Stimulated activated CD8-positive, alpha-beta memory T cell treated with anti-CD3 and anti-CD28 coated beads, Interleukin-7, amount 100 ng/mL, for 1 hour (primary cell): ENCODE measurements around the gene RALBP1.
A peak's percentile ranks its signal among the peaks of the same experiment; 100 is the strongest.
"Not testable (repeated sequence)": the region's sequence is repeated elsewhere in the genome, so short reads cannot be mapped to it uniquely, and the experiment has no call there.

ENCODE experiments used
- DNase-seq, 2 donors: peaks; one replicate each; pipeline ENCODE4 v3.0.0-alpha.2; 2020; ENCODE audit warnings: low read depth in 2 of 2

The RALBP1 gene

DNA sequence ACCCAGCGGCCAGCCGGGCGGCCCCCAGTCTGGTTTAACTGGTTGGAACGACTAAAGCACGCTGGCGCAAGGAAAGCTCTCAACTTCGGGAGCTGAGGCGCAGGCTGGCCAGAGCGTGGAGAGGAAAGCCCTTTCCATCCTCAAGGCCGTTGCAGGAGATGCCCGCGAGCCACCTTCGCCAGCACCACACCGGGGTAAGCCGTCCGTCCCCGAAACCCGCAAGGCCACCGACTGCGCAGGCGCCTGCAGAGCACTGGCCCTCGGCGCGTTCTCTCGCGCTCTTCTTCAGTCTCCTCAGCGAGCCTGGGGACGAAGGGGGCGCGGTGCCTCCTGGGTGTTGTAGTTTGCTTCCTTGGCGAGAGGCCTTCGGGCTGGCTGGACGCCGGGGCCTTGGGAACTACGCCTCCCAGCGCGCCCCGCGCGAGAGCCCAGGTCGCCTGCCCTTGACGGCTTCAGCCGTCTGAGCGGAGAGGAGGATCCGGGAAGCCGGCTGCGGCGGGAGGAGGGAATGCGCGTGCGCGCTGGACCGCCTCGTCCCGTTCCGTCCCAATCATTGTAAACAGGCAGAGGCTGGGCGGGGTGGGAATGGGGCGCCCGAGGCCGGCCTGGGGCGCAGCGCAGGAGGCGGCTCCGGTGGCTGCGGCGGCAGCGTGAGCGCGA, at the start of gene RALBP1:
Gene RALBP1 (plus strand): TSS at position 531 of the 660 bp plus-strand sequence. CDS start 37,533 bp downstream, outside the sequence.
- peak; percentile 93 to 94 for DNase-seq

DNA sequence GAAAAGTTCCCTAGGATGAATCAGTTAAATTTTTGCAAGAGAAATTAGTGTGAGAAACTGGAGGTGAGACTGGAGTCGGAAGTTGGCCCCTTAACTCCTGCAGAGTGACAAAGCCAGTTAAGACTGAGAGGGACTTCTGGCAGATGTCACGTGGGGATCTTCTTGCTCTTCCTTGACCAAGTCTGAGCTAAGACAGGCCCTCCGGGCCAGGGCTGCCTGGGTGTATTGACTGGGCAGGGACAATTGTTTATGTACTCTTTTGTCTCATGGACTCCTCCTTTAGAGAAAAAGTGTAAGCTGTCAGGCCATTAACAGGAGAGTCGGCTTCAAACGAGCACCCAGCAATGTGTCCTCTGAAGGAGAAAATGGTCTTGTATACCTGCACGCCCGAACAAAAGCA, 48.6 kb upstream of the RALBP1 start:
- no peak for DNase-seq

DNA sequence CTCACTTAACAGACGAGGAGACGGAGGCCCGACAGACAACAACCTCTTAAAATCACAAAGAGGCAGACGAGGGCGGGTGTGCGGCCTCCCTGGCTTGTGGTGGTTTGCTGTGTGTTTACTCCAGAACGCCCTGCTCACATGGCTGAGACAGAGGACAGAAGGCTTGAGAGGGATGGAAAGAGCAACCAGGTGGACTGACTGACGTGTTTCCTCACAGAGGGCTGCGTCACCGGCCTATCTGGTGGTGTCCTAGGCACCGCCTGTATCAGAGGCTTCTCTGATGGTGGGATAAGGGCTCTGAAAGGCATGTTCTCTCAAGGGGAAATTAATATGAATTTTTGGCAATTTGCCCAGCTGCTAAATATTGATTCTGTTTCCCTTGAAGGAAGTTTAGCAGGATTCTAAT, 47.0 kb upstream of the RALBP1 start:
- no peak for DNase-seq

DNA sequence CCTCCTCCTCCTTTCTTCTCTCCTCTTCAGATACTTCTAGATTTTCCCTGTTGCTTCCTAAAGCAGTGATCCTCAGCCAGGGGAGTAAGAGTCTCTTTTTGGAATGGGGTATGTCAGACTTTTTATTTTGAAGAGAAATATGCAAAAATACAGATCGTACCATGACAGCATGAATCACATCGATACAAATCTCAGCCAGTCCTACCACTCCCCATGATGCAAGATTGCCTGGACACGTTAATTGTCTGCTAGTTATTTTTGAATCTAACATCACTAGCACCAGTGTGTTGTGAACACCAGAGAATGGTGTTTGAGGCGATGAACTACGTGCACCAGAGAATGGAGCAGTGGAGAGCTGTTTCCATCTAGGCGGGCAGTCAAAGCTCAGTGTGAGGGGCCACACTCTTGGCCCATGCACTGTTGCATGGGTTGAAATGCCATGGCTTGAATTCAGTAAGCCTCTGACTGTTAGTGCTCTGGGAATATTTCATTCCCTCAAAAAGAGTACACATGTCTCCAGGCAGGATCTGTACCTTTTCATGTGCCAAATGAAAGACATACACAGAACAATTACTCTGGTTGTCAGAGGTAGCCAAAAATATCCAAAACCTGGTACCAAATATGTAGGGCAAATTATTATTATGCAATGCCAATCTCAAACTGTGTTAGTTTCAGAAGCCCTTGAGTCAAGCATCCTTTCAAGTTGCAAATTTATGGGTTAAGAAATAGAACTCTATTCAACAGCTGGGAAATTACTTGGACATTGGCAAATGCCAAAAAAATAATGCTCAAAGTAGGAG, 46.3 kb upstream of the RALBP1 start:
- no peak for DNase-seq

DNA sequence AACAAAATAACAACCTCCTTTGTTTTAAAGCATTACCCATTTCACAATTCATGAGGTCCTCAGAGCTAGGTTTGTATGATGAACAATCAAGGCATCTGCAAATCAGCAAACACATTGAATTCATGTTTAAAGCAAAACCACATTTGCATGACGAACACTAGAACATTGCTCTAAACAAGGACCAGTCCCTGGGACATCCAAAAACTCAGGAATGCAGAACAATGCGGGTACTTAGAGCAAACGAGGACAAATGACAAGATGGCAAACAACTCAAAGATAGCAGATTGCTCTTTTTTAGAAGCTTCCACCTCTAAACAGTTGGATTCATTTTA, 45.7 kb upstream of the RALBP1 start:
- no peak for DNase-seq

DNA sequence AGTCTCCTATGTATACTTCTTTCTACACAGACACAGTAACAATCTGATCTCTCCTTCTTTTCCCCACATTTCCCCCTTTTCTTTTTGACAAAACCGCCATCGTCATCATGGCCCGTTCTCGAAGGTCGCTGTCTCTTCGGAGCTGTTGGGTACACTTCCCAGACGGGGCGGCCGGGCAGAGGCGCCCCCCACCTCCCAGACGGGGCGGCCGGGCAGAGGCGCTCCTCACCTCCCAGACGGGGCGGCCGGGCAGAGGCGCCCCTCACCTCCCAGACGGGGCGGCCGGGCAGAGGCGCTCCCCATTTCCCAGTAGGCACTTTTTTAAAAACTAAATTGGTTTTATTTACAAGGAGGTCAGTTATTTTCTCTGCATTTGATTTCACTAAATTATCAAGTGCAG, 45.0 kb upstream of the RALBP1 start:
- DNase-seq, result not testable (repeated sequence)

DNA sequence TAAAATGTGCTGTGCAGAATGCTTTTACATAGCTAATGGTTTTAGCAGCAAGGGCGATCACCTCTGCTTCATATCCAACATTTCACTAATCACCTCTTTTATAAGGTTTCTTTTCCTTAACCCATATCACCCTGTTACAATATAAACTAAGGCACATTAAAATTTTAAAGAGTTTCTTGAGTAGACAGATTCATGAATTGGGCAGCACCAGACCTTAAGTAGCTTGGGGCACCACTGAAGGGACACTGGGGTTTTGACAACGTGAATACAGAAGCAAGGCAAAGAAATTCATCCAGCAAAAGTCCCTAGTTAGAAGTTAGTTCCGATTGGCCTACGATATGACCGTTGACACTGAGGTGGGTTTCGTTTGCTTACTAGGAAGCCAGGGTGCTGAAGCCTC, 44.0 kb upstream of the RALBP1 start:
- DNase-seq, result no peak

DNA sequence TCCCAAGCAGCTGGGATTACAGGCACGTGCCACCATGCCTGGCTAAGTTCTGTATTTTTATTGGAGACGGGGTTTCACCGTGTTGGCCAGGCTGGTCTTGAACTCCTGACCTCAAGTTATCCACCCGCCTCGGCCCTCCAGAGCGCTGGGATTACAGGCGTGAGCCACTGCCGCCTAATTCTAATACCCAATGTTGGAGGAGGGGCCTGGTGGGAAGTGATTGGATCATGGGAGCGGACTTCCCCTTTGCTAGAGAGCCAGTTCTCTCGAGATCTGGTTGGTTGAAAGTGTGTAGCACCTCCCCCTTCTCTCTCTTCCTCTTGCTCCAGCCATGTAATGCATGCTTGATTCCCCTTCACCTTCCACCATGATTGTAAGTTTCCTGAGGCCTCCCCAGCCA, 42.2 kb upstream of the RALBP1 start:
- not testable (repeated sequence) for DNase-seq

DNA sequence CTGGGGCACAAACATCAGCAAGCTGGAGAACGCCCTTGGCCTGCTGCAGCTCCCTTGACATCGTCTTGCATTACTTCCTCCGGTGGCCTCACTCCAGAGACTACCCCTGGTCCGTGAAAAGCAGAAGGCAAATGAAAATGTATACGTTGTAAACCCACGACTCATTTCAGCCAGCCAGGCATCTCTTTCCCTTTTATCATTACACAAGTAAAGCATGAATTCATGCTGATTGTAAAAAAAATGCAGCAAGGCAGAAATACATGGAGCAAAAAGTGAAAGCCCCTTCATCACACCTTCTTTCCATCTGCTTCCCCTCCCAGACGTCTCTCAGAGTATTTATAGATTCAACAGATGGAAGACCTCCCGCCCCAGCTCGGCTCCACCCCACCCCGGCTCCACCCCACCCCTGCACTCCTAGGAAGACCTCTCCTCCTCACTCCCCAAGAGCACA, 41.6 kb upstream of the RALBP1 start:
- no peak for DNase-seq

DNA sequence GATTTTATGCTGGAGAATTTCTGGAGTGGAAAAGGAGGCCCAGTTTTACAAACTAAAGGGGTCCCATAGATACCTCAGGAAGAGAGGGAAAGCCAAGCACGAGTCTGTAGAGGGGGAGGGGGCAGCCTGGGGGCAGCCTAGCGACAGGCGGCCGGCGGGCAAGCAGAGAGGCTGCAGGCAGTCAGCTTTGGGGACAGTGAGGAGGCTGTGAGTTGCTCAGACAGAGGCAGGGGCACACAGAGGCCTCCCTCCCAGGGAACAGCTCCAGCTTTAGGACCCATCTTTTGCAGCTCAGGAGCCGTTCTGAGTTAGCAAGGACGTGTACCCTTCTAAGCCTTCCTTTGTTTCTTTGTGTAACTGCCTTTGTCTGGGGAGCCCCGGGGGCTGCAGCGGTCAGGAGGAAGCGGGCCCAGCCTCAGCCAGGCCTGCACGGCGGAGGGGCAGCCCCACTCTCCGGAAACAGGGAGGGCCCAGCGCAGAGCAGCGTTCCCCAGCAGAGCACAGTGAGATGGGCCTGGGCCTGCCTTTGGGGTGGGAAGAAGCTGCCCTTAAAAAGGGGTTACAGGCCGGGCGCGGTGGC, 41.1 kb upstream of the RALBP1 start:
- DNase-seq, result no peak

DNA sequence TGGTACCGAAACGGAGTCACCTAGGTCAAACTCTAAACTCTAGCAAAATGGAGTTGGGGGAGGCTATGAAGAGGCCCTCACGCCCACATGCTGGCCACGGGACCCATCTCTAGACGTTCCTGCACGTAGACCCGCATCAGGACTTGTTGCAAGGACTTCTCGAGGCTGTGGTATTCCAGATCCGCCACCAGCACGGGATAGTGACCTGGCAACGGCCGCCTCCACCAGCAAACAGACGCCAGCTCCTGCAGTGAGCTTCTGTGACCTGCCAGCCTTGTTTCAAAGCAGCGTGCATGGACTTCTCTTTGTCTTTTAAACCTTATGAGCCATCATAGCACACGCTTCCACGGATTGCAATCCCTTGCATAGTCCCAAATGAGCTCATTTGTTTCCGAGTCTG, 40.3 kb upstream of the RALBP1 start:
- no peak for DNase-seq

DNA sequence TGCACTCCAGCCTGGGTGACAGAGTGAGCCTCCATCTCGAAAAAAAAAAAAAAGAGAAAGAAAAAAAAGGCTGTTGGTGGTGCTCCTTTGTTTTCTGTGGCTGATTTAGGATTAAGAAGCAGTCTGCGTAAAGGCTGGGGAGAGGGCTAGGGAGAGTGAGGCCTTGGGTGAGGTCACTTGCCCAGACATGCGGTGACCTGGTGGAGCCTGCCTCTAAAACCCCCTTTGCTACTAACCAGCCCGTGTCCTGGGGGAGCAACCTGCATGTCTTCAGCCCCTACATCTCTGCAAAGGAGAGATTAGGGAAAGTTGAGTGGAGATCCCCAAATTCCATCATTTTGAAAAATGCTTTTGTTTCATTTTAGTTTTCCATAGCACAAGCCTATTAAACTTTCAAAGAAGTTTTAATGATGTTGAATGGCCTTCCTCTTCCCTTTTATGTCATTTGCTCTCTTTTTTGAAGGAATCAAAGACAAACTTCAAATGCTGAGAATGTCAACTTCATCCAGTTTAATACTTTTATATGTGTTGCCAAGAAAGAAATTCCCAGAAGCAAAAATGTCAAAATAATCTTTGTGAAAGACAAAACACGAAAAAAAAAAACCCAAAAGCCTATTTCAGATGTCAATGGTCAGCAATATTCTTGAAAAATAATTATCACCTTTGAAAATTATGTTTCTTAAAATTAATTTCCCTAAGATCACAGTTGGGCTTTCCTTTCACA, 38.9 kb upstream of the RALBP1 start:
- DNase-seq, result no peak

DNA sequence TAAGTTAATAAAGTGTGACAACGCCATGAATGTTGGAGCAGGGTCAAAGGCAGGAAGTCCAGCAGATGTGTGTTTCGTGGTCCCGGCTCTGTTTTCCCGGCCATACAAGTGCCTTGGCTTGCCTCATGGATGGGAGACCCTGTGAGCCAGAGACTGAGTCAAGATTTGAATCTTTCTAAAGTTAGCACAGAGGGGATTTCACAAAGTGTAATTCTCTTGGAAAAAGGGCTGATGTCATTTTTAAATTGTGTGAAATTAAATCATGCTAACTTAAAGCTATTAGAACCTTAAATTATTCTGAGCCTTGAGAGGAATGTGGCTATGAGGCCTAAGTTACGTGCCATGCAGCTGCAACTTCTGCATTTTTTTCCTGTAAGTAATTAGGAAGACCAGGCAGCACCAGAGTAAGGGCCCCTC, 38.3 kb upstream of the RALBP1 start:
- DNase-seq, result no peak

DNA sequence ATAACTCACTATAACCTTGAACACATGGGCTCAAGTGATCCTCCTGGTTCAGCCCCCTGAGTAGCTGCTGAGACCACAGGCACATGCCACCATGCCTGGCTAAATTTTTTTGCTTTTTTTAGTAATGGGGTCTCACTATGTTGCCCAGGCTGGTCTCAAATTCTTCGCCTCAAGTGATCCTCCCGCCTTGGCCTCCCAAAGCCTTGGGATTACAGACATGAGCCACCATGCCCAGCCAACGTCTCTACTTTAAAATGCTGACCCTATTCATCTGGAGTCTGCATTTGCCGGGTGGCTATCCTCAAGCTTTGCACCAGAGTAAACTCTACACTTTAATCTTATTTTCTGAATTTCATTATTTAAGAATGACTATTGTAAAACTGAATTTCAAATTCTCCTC, 37.6 kb upstream of the RALBP1 start:
- no peak for DNase-seq

DNA sequence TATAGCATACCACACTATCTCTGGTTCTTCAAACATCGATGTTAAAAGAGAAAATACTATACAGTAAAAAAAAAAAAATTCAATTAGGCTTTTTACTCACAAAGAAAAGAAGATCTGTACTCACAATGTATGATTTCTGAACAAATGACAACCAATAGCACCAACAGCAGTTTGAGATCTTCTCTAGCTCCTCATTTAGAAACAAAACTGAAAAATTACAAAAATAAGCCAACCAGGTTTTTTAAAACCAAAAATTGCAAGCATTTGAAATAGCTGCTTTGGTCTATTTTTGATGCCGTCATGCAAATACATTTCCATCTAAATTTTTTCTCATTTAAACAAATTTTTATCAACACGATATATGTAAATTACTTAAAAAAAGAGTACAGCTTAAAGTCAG, 34.3 kb upstream of the RALBP1 start:
- no peak for DNase-seq

DNA sequence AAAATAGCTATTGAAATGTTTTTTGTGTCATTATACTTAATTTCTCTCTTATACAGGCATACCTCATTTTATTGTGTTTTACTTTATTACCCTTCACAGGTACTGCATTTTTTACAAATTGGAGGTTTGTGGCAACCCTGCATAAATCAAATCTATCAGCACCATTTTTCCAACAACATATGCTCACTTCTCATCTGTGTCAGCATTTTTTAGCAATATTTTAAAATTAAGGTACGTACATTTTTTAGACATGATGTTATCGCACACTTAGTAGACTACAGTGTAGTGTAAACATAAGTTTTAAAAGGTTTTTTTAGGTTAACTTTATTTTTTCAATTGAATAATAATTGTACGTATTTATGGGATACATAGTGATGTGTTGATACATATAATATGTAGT, 30.8 kb upstream of the RALBP1 start:
- no peak for DNase-seq

DNA sequence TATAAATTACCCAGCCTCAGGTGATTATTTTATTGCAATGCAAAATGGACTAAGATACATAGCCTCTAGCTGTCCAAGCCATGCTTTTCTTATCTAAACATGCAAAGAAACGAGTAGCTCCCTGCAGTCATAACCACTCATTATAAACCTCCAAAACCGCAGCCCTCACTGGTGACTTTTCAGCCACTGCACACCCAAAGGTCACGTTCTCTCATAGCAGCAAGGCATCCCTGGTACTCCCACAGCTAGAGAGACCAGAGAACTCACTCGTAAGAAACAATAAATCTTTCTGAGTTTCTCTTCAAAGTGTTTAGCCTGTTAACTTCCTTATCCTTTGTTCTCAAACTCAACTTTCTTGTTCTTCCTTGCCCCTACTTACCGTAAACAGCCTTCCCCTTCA, 28.5 kb upstream of the RALBP1 start:
- DNase-seq, result no peak

DNA sequence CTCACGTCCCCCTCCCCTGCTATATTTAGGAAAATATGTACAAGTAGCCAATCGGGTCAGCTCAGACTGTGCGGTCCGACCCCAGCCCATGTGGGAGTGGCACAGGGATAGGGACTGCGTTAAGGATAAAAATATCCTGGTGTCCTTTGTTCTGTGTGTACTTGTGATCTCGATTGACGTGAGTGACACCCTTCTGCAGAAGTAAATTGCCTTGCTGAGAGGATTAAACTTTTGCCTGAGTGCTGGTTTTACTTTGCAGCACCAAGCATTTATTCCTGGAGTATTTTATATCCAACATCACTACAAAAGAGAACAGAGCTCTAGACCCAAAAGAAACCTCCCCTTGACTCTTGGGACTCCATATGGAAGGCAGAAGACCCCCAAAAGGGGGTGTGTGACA, 28.0 kb upstream of the RALBP1 start:
- no peak for DNase-seq

DNA sequence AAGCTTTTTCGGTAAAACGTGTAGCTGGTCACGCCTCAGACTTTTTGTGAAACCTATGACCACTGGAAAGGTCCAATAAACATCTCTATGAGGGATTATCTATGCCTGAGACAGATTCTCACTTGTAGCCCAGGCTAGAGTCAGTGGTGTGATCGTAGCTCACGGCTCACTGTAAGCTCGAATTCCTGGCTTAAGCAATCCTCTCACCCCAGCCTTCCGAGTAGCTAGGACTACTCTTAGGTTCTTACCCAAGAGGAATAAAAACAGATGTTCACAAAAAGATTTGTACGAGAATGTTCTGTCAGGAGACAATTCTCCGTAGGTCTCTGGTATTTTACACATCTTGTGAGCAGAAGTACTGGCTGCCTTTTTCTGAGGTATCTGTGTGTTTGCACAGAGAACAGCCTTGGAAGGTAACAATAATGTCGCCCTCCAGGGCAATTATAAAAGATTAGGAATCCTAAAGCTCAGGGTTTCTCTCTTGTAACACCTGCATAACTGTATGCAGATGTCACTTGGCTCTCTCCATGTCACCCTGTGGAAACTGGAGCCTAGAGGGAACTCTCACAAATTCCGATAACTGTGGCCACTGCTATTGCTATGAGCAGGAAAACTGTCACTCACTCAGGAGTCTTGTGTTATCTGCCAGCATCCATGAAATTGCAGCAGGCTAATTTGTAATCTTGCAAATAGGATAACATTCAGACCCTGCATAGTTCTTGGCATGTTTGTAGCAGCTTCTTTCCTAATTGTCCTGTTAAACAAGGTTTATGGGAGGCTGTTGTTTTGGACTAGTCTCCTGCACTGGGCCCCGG, 25.5 kb upstream of the RALBP1 start:
- no peak for DNase-seq

DNA sequence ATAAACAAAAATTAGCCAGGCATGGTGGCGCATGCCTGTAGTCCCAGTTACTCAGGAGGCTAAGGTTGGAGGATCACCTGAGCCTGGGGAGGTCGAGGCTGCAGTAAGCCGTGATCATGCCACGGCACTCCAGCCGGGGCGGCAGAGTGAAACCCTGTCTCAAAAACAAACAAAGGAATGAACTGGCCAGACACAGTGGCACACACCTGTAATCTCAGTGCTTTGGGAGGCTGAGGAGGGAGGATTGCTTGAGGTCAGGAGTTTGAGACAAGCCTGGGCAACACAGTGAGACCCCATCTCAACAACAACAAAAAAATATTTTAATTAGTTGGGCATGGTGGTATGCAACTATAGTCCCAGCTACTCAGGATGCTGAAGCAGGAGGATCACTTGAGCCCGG, 24.4 kb upstream of the RALBP1 start:
- not testable (repeated sequence) for DNase-seq

DNA sequence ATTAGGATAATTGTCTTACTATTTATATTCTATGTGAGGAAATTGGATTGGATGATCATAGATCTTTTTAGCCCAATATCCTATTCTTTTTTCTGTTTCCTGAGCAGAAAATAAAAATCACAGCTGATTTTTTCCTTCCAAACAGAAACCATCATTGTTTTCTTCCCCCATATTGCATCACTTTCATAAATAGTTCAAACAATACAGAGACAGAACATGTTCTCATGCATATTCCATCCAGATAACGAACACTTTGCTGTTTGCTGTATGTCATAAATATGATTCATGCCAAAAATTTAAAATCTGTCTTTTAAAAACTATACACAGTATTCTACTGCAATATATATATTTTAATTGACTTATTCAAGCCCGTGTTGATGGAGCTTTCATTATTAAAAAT, 22.0 kb upstream of the RALBP1 start:
- no peak for DNase-seq
